HG02588 (cell line): ENCODE measurements around the gene TUNAR.
"Not testable (repeated sequence)": the region's sequence is repeated elsewhere in the genome, so short reads cannot be mapped to it uniquely, and the experiment has no call there.

Source experiments
- ATAC-seq: cut with Tn5 transposase; IDR thresholded peaks from one replicate; pipeline ENCODE4 v1.9.1; 2021; ENCODE audit warnings: mild to moderate bottlenecking, moderate library complexity; ENCODE audit not compliant: unreplicated experiment

The TUNAR gene

DNA sequence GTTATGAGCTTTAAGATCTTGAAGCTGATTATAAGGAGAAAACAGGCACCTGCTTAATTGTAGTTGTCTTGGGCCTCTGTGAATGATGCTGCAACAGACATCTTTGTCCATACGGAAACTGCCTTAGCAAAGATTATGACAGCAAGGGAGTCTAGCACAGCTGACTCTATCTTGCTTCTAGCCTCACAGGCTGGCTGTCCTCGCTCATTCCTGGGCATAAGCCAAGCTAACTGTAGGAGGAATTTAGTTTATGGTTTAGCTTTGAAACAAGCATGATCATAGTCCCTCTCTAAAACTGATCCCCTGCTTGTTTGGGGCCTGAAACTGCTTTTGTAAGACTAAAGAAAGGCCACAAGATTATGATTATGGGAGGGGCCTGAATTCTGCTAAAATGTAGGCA, 88.3 kb downstream of the TUNAR start:
- ATAC-seq = no peak

DNA sequence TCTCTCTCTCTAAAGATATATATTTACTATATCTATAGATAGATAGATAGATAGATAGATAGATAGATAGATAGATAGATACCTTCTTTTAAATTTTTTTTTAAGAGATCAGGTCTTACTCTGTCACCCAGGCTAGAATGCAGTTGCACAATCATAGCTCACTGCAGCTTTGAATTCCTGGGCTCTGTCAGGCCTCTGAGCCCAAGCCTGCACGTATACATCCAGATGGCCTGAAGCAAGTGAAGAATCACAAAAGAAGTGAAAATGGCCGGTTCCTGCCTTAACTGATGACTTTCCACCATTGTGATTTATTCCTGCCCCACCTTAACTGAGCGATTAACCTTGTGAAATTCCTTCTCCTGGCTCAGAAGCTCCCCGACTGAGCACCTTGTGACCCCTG, 91.4 kb downstream of the TUNAR start:
- not testable (repeated sequence) for ATAC-seq
